H9 (cell line): Measurements from ENCODE around the gene INCENP. TPM values are rescaled to one million over a fixed set of nuclear protein-coding genes. Genes with fewer than 3 reads are reported as not detected.

ENCODE experiments used
- DNase-seq: peaks from one replicate; pipeline ENCODE4 v3.0.0-alpha.2; 2017
- H2AFZ ChIP-seq: one replicate; pipeline ENCODE4 v1.6.1; 2013; ENCODE audit warnings: mild to moderate bottlenecking, low read length, control low read depth, moderate library complexity
- H2AK5ac ChIP-seq: 2 replicates; pipeline ENCODE4 v1.6.1; 2013; ENCODE audit warnings: low read length, control low read depth, mixed read lengths; ENCODE audit not compliant: insufficient read length
- H2BK120ac ChIP-seq: one replicate; pipeline ENCODE4 v1.6.1; 2013; ENCODE audit warnings: low read depth, mild to moderate bottlenecking, low read length, control low read depth, inconsistent platforms; ENCODE audit not compliant: poor library complexity, severe bottlenecking
- H2BK12ac ChIP-seq: 2 replicates; pipeline ENCODE4 v1.6.1; 2013; ENCODE audit warnings: low read length, control low read depth, mixed read lengths, low read depth; ENCODE audit not compliant: insufficient read length
- H2BK15ac ChIP-seq: 2 replicates; pipeline ENCODE4 v1.6.1; 2013; ENCODE audit warnings: low read depth, low read length, control low read depth
- H2BK20ac ChIP-seq: one replicate; pipeline ENCODE4 v1.6.1; 2013; ENCODE audit warnings: low read depth, mild to moderate bottlenecking, low read length, control low read depth, inconsistent platforms; ENCODE audit not compliant: poor library complexity, severe bottlenecking
- H2BK5ac ChIP-seq: 2 replicates; pipeline ENCODE4 v1.6.1; 2013; ENCODE audit warnings: low read length, control low read depth, mixed read lengths; ENCODE audit not compliant: insufficient read length
- H3K14ac ChIP-seq: 2 replicates; pipeline ENCODE4 v1.6.1; 2013; ENCODE audit warnings: low read length, control low read depth; ENCODE audit not compliant: insufficient read depth
- H3K18ac ChIP-seq: 2 replicates; pipeline ENCODE4 v1.6.1; 2013; ENCODE audit warnings: low read depth, mild to moderate bottlenecking, mixed read lengths, low read length, control low read depth; ENCODE audit not compliant: insufficient read length
- H3K23ac ChIP-seq: 2 replicates; pipeline ENCODE4 v1.6.1; 2013; ENCODE audit warnings: low read length, control low read depth, mixed read lengths, low read depth; ENCODE audit not compliant: insufficient read length
- H3K23me2 ChIP-seq: 2 replicates; pipeline ENCODE4 v1.6.1; 2013; ENCODE audit warnings: low read depth, mild to moderate bottlenecking, mixed read lengths, low read length, control low read depth; ENCODE audit not compliant: insufficient read length, poor library complexity, severe bottlenecking
- H3K27ac ChIP-seq: 2 replicates; pipeline ENCODE4 v1.5.1; 2013; ENCODE audit warnings: low read length, control low read depth, mixed read lengths, low read depth; ENCODE audit not compliant: insufficient read length
- H3K27me3 ChIP-seq: 2 replicates; pipeline ENCODE4 v1.6.1; 2013; ENCODE audit warnings: low read length, control low read depth, inconsistent platforms; ENCODE audit not compliant: insufficient read depth
- H3K4ac ChIP-seq: 2 replicates; pipeline ENCODE4 v1.6.1; 2013; ENCODE audit warnings: low read depth, mild to moderate bottlenecking, control low read depth, inconsistent platforms, low read length, moderate library complexity
- H3K4me1 ChIP-seq: 2 replicates; pipeline ENCODE4 v1.6.1; 2013; ENCODE audit warnings: low read length, control low read depth, inconsistent platforms; ENCODE audit not compliant: insufficient read depth
- H3K4me2 ChIP-seq: 2 replicates; pipeline ENCODE4 v1.6.1; 2013; ENCODE audit warnings: low read length, control low read depth, mixed read lengths; ENCODE audit not compliant: insufficient read length, insufficient read depth
- H3K56ac ChIP-seq: 2 replicates; pipeline ENCODE4 v1.6.1; 2013; ENCODE audit warnings: low read depth, mild to moderate bottlenecking, mixed read lengths, low read length, control low read depth; ENCODE audit not compliant: insufficient read length
- H3K79me1 ChIP-seq: 2 replicates; pipeline ENCODE4 v1.6.1; 2013; ENCODE audit warnings: low read depth, mild to moderate bottlenecking, moderate library complexity, low read length, control low read depth, inconsistent platforms; ENCODE audit not compliant: insufficient read depth, poor library complexity, severe bottlenecking
- H3K79me2 ChIP-seq: 2 replicates; pipeline ENCODE4 v1.6.1; 2013; ENCODE audit warnings: low read length, control low read depth, inconsistent platforms; ENCODE audit not compliant: insufficient read depth
- H3K9ac ChIP-seq: 2 replicates; pipeline ENCODE4 v1.6.1; 2013; ENCODE audit warnings: low read length, control low read depth, mixed read lengths; ENCODE audit not compliant: insufficient read length; ENCODE audit errors: extremely low read depth
- H3K9me3 ChIP-seq: one replicate; pipeline ENCODE4 v1.6.1; 2013; ENCODE audit warnings: low read depth, low read length, inconsistent platforms; ENCODE audit not compliant: control insufficient read depth
- H3T11ph ChIP-seq: one replicate; pipeline ENCODE4 v1.6.1; 2013; ENCODE audit warnings: mild to moderate bottlenecking, low read length, control low read depth, inconsistent platforms
- H4K20me1 ChIP-seq: one replicate; pipeline ENCODE4 v1.6.1; 2013; ENCODE audit not compliant: control insufficient read depth, insufficient read length, insufficient read depth
- H4K5ac ChIP-seq: 2 replicates; pipeline ENCODE4 v1.6.1; 2013; ENCODE audit warnings: low read depth, mild to moderate bottlenecking, mixed read lengths, low read length, control low read depth; ENCODE audit not compliant: insufficient read length
- H4K8ac ChIP-seq: replicated peaks from 2 replicates; pipeline ENCODE4 v1.6.1; 2013; ENCODE audit warnings: low read length, control low read depth, mixed read lengths, low read depth; ENCODE audit not compliant: insufficient read length
- H4K91ac ChIP-seq: 2 replicates; pipeline ENCODE4 v1.6.1; 2013; ENCODE audit warnings: low read depth, mild to moderate bottlenecking, moderate library complexity, mixed read lengths, low read length, control low read depth; ENCODE audit not compliant: insufficient read length
- H3K27ac Mint-ChIP-seq, 3 experiments: 2 replicates in 2 of 3; 3 replicates in 1 of 3; pipeline ENCODE4 v1.8.0; 2020 to 2021; ENCODE audit warnings: mixed read lengths in 3 of 3, mild to moderate bottlenecking in 1 of 3, moderate library complexity in 1 of 3
- H3K27me3 Mint-ChIP-seq: 2 replicates; pipeline ENCODE4 v1.8.0; 2021; ENCODE audit warnings: low read depth, mild to moderate bottlenecking, moderate library complexity, mixed read lengths
- H3K36me3 Mint-ChIP-seq, 3 experiments: 2 replicates in 2 of 3; 3 replicates in 1 of 3; pipeline ENCODE4 v1.8.0; 2020 to 2021; ENCODE audit warnings: low read depth in 3 of 3, mixed read lengths in 3 of 3; ENCODE audit not compliant: insufficient read depth in 1 of 3
- H3K4me1 Mint-ChIP-seq, 2 experiments: 2 replicates each; pipeline ENCODE4 v1.8.0; 2020; ENCODE audit warnings: mixed read lengths in 2 of 2
- H3K4me3 Mint-ChIP-seq, 2 experiments: 2 replicates in 1 of 2; 3 replicates in 1 of 2; pipeline ENCODE4 v1.8.0; 2020 to 2021; ENCODE audit warnings: mild to moderate bottlenecking in 2 of 2, mixed read lengths in 2 of 2, moderate library complexity in 1 of 2
- H3K9me3 Mint-ChIP-seq, 2 experiments: 2 replicates in 1 of 2; 3 replicates in 1 of 2; pipeline ENCODE4 v1.8.0; 2020; ENCODE audit warnings: mild to moderate bottlenecking in 2 of 2, mixed read lengths in 2 of 2, moderate library complexity in 1 of 2
- WGBS: extraction: QIAGEN DNeasy Blood & Tissue Kit; methylation state at CpG from one replicate; pipeline ENCODE4 v1.1.7; 2013; ENCODE audit warnings: missing lambda C conversion rate, low lambda C conversion rate, mixed read lengths; ENCODE audit not compliant: insufficient read length; ENCODE audit errors: extremely low coverage; 5-methylcytosine and 5-hydroxymethylcytosine counted together
- total RNA-seq: library from RNA; stranded (reverse); gene quantifications from 2 replicates; pipeline ENCODE4 v1.2.1, GENCODE V29; 2021
- TF ChIP-seq, protein P1 (sequence below): fragments of 200-600 bp; sonication (generic); conservative IDR thresholded peaks from 3 replicates; pipeline ENCODE4 v1.8.0; 2021; ENCODE audit warnings: antibody characterized with exemption, mild to moderate bottlenecking

INCENP gene
- total RNA-seq, 1 experiment from 2014 or later = 99.9 TPM

DNA sequence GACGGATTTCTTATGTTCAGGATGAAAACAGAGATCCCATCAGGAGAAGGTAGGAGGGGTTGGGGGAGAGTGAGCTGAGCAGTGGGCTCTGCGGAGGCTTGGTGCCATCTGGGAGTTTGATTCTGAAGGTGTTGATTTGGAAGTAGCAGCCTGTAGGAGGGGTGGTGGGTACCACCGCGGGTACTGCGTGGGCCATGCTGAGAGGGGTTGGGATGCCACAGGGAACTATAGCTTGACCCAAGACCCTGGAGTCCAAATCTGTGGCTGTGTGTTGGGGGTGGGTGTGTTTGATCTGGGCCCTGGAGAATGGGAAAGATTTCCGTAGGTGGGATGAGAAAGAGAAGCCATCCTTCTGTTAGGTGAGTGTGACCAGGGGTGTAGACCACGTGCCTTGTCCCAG lies 5.0 kb downstream of the INCENP start:
- DNase-seq = no peak
- Histone ChIP-seq H4K20me1 (no peaks in the 10 kb centered on the region), H2BK20ac (no peak overlapping the region), H3K9me3 (no peaks in the 10 kb centered on the region), H3K4ac (no peak overlapping the region), H3K27me3 (no peaks in the 10 kb centered on the region), H2BK120ac (no peak overlapping the region), H3K79me2 (peaks cover 48% of the 10 kb centered on the region; the same call in 1 of the 2 replicates), H3K4me1 (peaks cover 2% of the 10 kb centered on the region; the same call in 1 of the 2 replicates), H3K79me1 (peaks cover 24% of the 10 kb centered on the region), H3K14ac (no peak overlapping the region), H3K4me2 (no peak overlapping the region), H2AK5ac (no peak overlapping the region), H3K56ac (no peak overlapping the region), H3K9ac (no peak overlapping the region), H3K23ac (no peak overlapping the region), H3K18ac (no peak overlapping the region), H2BK15ac (no peak overlapping the region), H3K27ac (no peak overlapping the region), H2AFZ (no peak overlapping the region), H4K5ac (no peak overlapping the region), H4K91ac (no peak overlapping the region), H2BK12ac (no peak overlapping the region), H3K23me2 (peaks cover 8% of the 10 kb centered on the region), H4K8ac (no peak overlapping the region), H3T11ph (no peak overlapping the region), H2BK5ac (no peak overlapping the region)
- TF ChIP-seq, protein P1, sequence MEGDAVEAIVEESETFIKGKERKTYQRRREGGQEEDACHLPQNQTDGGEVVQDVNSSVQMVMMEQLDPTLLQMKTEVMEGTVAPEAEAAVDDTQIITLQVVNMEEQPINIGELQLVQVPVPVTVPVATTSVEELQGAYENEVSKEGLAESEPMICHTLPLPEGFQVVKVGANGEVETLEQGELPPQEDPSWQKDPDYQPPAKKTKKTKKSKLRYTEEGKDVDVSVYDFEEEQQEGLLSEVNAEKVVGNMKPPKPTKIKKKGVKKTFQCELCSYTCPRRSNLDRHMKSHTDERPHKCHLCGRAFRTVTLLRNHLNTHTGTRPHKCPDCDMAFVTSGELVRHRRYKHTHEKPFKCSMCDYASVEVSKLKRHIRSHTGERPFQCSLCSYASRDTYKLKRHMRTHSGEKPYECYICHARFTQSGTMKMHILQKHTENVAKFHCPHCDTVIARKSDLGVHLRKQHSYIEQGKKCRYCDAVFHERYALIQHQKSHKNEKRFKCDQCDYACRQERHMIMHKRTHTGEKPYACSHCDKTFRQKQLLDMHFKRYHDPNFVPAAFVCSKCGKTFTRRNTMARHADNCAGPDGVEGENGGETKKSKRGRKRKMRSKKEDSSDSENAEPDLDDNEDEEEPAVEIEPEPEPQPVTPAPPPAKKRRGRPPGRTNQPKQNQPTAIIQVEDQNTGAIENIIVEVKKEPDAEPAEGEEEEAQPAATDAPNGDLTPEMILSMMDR = no peak
- Mint-ChIP-seq H3K9me3 (no peaks in the 10 kb centered on the region; a peak in 1 of 5 replicates), H3K4me3 (no peak overlapping the region), H3K27me3 (no peaks in the 10 kb centered on the region), H3K36me3 (peaks cover 47 to 71% (median 64%) of the 10 kb centered on the region in 3 experiments), H3K27ac (peak overlapping the region in 1 of 3 experiments; percentile 75; a peak in 1 of 7 replicates), H3K4me1 (peaks cover 13 to 20% of the 10 kb centered on the region in 2 experiments)
- no CpG with 5 or more reads among the region's 7 CpGs for WGBS
